ENCODE results near the gene WARS2. TPM values are rescaled to one million over a fixed set of nuclear protein-coding genes. Genes with fewer than 3 reads are reported as not detected.

Gene WARS2
- total RNA-seq, 1 donor from 2014 or later = 8.9 TPM

- DNase-seq (no peak), ATAC-seq (no peak)
- no peak for TF ChIP-seq CTCF (IDR thresholded peaks at IDR 0.05)
- H3K27ac ChIP-seq = no peak overlapping the region
- peaks cover 29% of the 10 kb centered on the region for H3K4me1 ChIP-seq
- H3K36me3 ChIP-seq = no peaks in the 10 kb centered on the region
- no peak overlapping the region for H3K4me3 ChIP-seq
- H3K9me3 ChIP-seq = no peaks in the 10 kb centered on the region
- H3K27me3 ChIP-seq (ENCODE audit: low read depth) = peaks cover 50% of the 10 kb centered on the region
- intact Hi-C loops (cut with DNase I) = loop anchor here (5.0 kb wide), 1 partner anchor 857 kb away; no protein-coding TSS in a partner anchor
These were observed 131.2 kb downstream of the WARS2 start for GRCh38 chr1:119009312-119009655.

- H3K27ac ChIP-seq = no peak overlapping the region
- peak overlapping the region; percentile 40 for H3K4me3 ChIP-seq
- ATAC-seq = peak; percentile 58 to 80
- DNase-seq = no peak
- H3K36me3 ChIP-seq = no peaks in the 10 kb centered on the region
- H3K9me3 ChIP-seq = no peaks in the 10 kb centered on the region
- TF ChIP-seq CTCF (IDR thresholded peaks at IDR 0.05) = peak; percentile 59
- intact Hi-C loops (cut with DNase I) = loop anchor here (5.0 kb wide), 1 partner anchor 856 kb away; no protein-coding TSS in a partner anchor
- H3K4me1 ChIP-seq = peaks cover 29% of the 10 kb centered on the region
- peaks cover 55% of the 10 kb centered on the region for H3K27me3 ChIP-seq (ENCODE audit: low read depth)
These were observed 131.8 kb downstream of the WARS2 start for GRCh38 chr1:119008483-119009311.

GRCh38 chr1:119007670-119008482 is 132.6 kb downstream of the WARS2 start:
- Histone ChIP-seq H3K4me3 (peak overlapping the region; percentile 40), H3K27ac (no peak overlapping the region), H3K4me1 (peaks cover 29% of the 10 kb centered on the region), H3K27me3 (ENCODE audit: low read depth) (peaks cover 61% of the 10 kb centered on the region), H3K36me3 (no peaks in the 10 kb centered on the region), H3K9me3 (no peaks in the 10 kb centered on the region)
- ATAC-seq (peak; percentile 51 to 60), DNase-seq (no peak)
- no peak for TF ChIP-seq CTCF (IDR thresholded peaks at IDR 0.05)
- intact Hi-C loops (cut with DNase I) = loop anchor here (5.0 kb wide), 1 partner anchor 856 kb away; no protein-coding TSS in a partner anchor

- Histone ChIP-seq H3K27ac (no peak overlapping the region), H3K36me3 (no peaks in the 10 kb centered on the region), H3K4me1 (peaks cover 33% of the 10 kb centered on the region), H3K27me3 (ENCODE audit: low read depth) (peaks cover 67% of the 10 kb centered on the region), H3K4me3 (no peak overlapping the region), H3K9me3 (no peaks in the 10 kb centered on the region)
- DNase-seq = no peak
- intact Hi-C loops (cut with DNase I) = loop anchor here (5.0 kb wide), 1 partner anchor 855 kb away; no protein-coding TSS in a partner anchor
- ATAC-seq = peak in 1 of 2 donors; percentile 30
- TF ChIP-seq CTCF (IDR thresholded peaks at IDR 0.05) = no peak
These were observed 133.1 kb downstream of the WARS2 start for GRCh38 chr1:119007339-119007669.

- DNase-seq (no peak), ATAC-seq (no peak)
- Histone ChIP-seq H3K4me3 (no peak overlapping the region), H3K27me3 (ENCODE audit: low read depth) (peaks cover 72% of the 10 kb centered on the region), H3K36me3 (no peaks in the 10 kb centered on the region), H3K9me3 (no peaks in the 10 kb centered on the region), H3K4me1 (peaks cover 34% of the 10 kb centered on the region), H3K27ac (no peak overlapping the region)
- intact Hi-C loops (cut with DNase I) = loop anchor here (5.0 kb wide), 1 partner anchor 854 kb away; no protein-coding TSS in a partner anchor
- TF ChIP-seq CTCF (IDR thresholded peaks at IDR 0.05) = no peak
These were observed 133.8 kb downstream of the WARS2 start for GRCh38 chr1:119006406-119007279.

Measured in lower lobe of right lung (tissue), 2 donors.